K562 (cell line): Measurements from ENCODE around the gene PACS2. TPM values are rescaled to one million over a fixed set of nuclear protein-coding genes. Genes with fewer than 3 reads are reported as not detected.

Experiments
- ATAC-seq: fragments of 200-7000 bp; cut with Tn5 transposase; 3 replicates; pipeline ENCODE4 v1.9.1; 2020; ENCODE audit warnings: moderate library complexity
- BruUV-seq: library from RNA; stranded (reverse); fragments of 400-500 nt; replicated peaks from 2 replicates; lab custom pipeline; 2021; lab: Mats Ljungman, UMichigan
- CTCF ChIA-PET: fragments of 300-600 bp; formaldehyde crosslinking; extraction: SDS; loops from one replicate; lab custom pipeline; 2021; ENCODE audit warnings: low intra/inter-chr PET ratio; lab: Yijun Ruan, JAX
- POLR2A ChIA-PET: fragments of 300-600, 350-650 bp; sonication (Branson Sonifier 250); formaldehyde crosslinking; extraction: SDS; loops from one replicate; lab custom pipeline; 2021; ENCODE audit warnings: antibody characterized with exemption, inconsistent platforms; lab: Yijun Ruan, JAX
- DNase-seq, 4 experiments: peaks; one replicate each; pipeline versions ENCODE4 v3.0.0 to v3.0.0-alpha.2; 2011 to 2018; ENCODE audit warnings: low spot score in 3 of 4, mixed read lengths in 3 of 4; ENCODE audit errors: extremely low read depth in 1 of 4
- FAIRE-seq: peaks from 2 replicates; lab custom pipeline; 2011; peaks lifted over from hg19 to GRCh38; lab: Jason Lieb, UNC
- H2AFZ ChIP-seq: 2 replicates; pipeline ENCODE4 v1.6.0; 2011; ENCODE audit warnings: low read depth, low read length, control low read depth, inconsistent platforms
- H3K27ac ChIP-seq: fragments of 200-600 bp; 3 replicates; pipeline ENCODE4 v1.8.0; 2011; ENCODE audit warnings: low read depth, mild to moderate bottlenecking, control low read depth, inconsistent platforms, low read length, moderate library complexity, mixed read lengths; ENCODE audit errors: extremely low read depth
- H3K27me3 ChIP-seq, 2 experiments: fragments of 300-600 bp in 1 of 2; 2 replicates in 1 of 2; 3 replicates in 1 of 2; pipeline versions ENCODE4 v1.6.0 to v1.8.0; 2011; ENCODE audit warnings: inconsistent platforms in 2 of 2, low read length in 2 of 2, mild to moderate bottlenecking in 1 of 2, mixed read lengths in 1 of 2, moderate library complexity in 1 of 2; ENCODE audit not compliant: control insufficient read depth in 2 of 2, insufficient read depth in 2 of 2
- H3K36me3 ChIP-seq: fragments of 300-600 bp; 3 replicates; pipeline ENCODE4 v1.8.0; 2011; ENCODE audit warnings: mild to moderate bottlenecking, low read length, inconsistent platforms; ENCODE audit not compliant: control insufficient read depth, insufficient read depth
- H3K4me1 ChIP-seq, 2 experiments: fragments of 200-600 bp in 1 of 2; replicated peaks in 1 of 2; 2 replicates in 1 of 2; 3 replicates in 1 of 2; pipeline versions ENCODE4 v1.5.1 to v1.8.0; 2011; ENCODE audit warnings: inconsistent platforms in 2 of 2, low read length in 2 of 2, mild to moderate bottlenecking in 1 of 2, mixed read lengths in 1 of 2, moderate library complexity in 1 of 2; ENCODE audit not compliant: control insufficient read depth in 2 of 2, insufficient read depth in 2 of 2
- H3K4me2 ChIP-seq: 2 replicates; pipeline ENCODE4 v1.6.1; 2011; ENCODE audit warnings: low read length, control low read depth, inconsistent platforms, mixed read lengths; ENCODE audit not compliant: insufficient read depth
- H3K4me3 ChIP-seq: fragments of 200-600 bp; sonication (generic), shearing (Covaris generic); 2 replicates; pipeline ENCODE4 v1.5.1; 2016; ENCODE audit warnings: control low read depth, inconsistent platforms
- H3K79me2 ChIP-seq: fragments of 200-600 bp; 3 replicates; pipeline ENCODE4 v1.8.0; 2011; ENCODE audit warnings: low read length, inconsistent platforms; ENCODE audit not compliant: control insufficient read depth, insufficient read depth
- H3K9ac ChIP-seq, 2 experiments: 2 replicates each; pipeline versions ENCODE4 v1.6.0 to v1.6.1; 2011; ENCODE audit warnings: low read depth in 2 of 2, low read length in 2 of 2, control low read depth in 1 of 2, inconsistent platforms in 1 of 2, mild to moderate bottlenecking in 1 of 2, mixed read lengths in 1 of 2; ENCODE audit not compliant: insufficient read depth in 1 of 2
- H3K9me1 ChIP-seq: one replicate; pipeline ENCODE4 v1.6.0; 2011; ENCODE audit warnings: inconsistent platforms, mild to moderate bottlenecking, low read length, moderate library complexity; ENCODE audit not compliant: control insufficient read depth, insufficient read depth
- H3K9me3 ChIP-seq: replicated peaks from 2 replicates; pipeline ENCODE4 v1.5.1; 2011; ENCODE audit warnings: low read depth, low read length, inconsistent platforms; ENCODE audit not compliant: control insufficient read depth, insufficient read depth
- H4K20me1 ChIP-seq: replicated peaks from 2 replicates; pipeline ENCODE4 v1.6.1; 2011; ENCODE audit warnings: low read length, inconsistent platforms, mixed read lengths; ENCODE audit not compliant: control insufficient read depth, insufficient read depth
- ILF3 ChIP-seq: fragments of 450-650 bp; IDR thresholded peaks from 2 replicates; pipeline ENCODE4 v1.6.1; 2018; ENCODE audit warnings: antibody characterized with exemption, mild to moderate bottlenecking, moderate library complexity, borderline replicate concordance
- IRF2 ChIP-seq: sonication (generic); formaldehyde crosslinking; IDR thresholded peaks from 2 replicates; pipeline ENCODE4 v1.8.1; 2022; ENCODE audit warnings: mild to moderate bottlenecking, missing genetic modification reagents
- KAT7 ChIP-seq: sonication (generic); formaldehyde crosslinking; IDR thresholded peaks from 2 replicates; pipeline ENCODE4 v1.8.0; 2022; ENCODE audit warnings: missing genetic modification reagents, mild to moderate bottlenecking, borderline replicate concordance
- MAFK ChIP-seq: IDR thresholded peaks from 2 replicates; pipeline ENCODE4 v1.6.1; 2011; ENCODE audit warnings: low read length, improper control_type of control experiment
- MCM3 ChIP-seq: fragments of 450-650 bp; IDR thresholded peaks from 2 replicates; pipeline ENCODE4 v1.6.1; 2016
- POLR2AphosphoS2 ChIP-seq: IDR thresholded peaks from 2 replicates; pipeline ENCODE4 v1.6.1; 2012; ENCODE audit warnings: low read length, improper control_type of control experiment
- SRSF9 ChIP-seq: fragments of 200-400 bp; formaldehyde crosslinking; IDR thresholded peaks from 2 replicates; pipeline ENCODE4 v1.6.1; 2017; ENCODE audit warnings: low read depth, low read length, borderline replicate concordance
- TFAM ChIP-seq: fragments of 250-450 bp; sonication (Bioruptor Pico); conservative IDR thresholded peaks from 2 replicates; pipeline ENCODE4 v1.5.0; 2021; ENCODE audit warnings: mild to moderate bottlenecking, moderate library complexity
- XRCC5 ChIP-seq: fragments of 200-400 bp; formaldehyde crosslinking; IDR thresholded peaks from 2 replicates; pipeline ENCODE4 v1.6.1; 2017; ENCODE audit warnings: low read depth, mild to moderate bottlenecking, low read length
- ZNF41 ChIP-seq: fragments of 250-450 bp; sonication (Bioruptor Pico); conservative IDR thresholded peaks from 2 replicates; pipeline ENCODE4 v1.4.0; 2020; ENCODE audit warnings: mild to moderate bottlenecking
- WGBS: fragments of 100-300 bp; shearing (Covaris generic); methylation state at CpG from one replicate; pipeline ENCODE4 v1.1.6; 2016; ENCODE audit warnings: low coverage, mixed read lengths; ENCODE audit not compliant: insufficient coverage; ENCODE audit errors: missing lambda C conversion rate; 5-methylcytosine and 5-hydroxymethylcytosine counted together
- in situ Hi-C: fragments of 300-500 bp; cut with MboI; formaldehyde crosslinking; loops from 4 replicates; pipeline ENCODE4 v1.15.0; 2018; ENCODE audit warnings: inconsistent platforms, mixed read lengths
- intact Hi-C: fragments of 100-400 bp; cut with micrococcal nuclease; formaldehyde crosslinking; loops from 2 replicates; pipeline ENCODE4 v1.14.2; 2022
- polyA plus RNA-seq, 8 experiments: library from polyadenylated mRNA; depleted of rRNA in 4 of 8; stranded (reverse) in 5 of 8; unstranded in 3 of 8; fragments of >200 nt; fragmentation: Nextera tagmentation in 2 of 8; fragmentation: Illumina TruSeq in 1 of 8; extraction: Ambion mirVana in 2 of 8; extraction: Trizol in 1 of 8; gene quantifications; 2 replicates each; pipeline versions ENCODE4 v1.2.1 to v1.2.3, GENCODE V29; 2011 to 2014; ENCODE audit warnings: inconsistent platforms in 1 of 8, missing spikeins in 1 of 8
- total RNA-seq, 7 experiments: library from RNA; depleted of rRNA in 6 of 7; stranded (reverse); fragments of >200 nt in 6 of 7; fragmentation: Illumina TruSeq in 2 of 7; extraction: Trizol in 2 of 7; gene quantifications; 2 replicates each; pipeline versions ENCODE4 v1.2.1 to v1.2.3, GENCODE V29; 2011 to 2021; ENCODE audit warnings: low replicate concordance in 1 of 7
- TF ChIP-seq, protein P1 (sequence below): fragments of 450-650 bp; formaldehyde crosslinking; IDR thresholded peaks from 2 replicates; pipeline ENCODE4 v1.4.0; 2022; ENCODE audit warnings: missing genetic modification characterization
- TF ChIP-seq, protein P2 (sequence below): fragments of 450-650 bp; IDR thresholded peaks from 2 replicates; pipeline ENCODE4 v1.6.1; 2016; ENCODE audit warnings: borderline replicate concordance
- TF ChIP-seq, protein P3 (sequence below), 2 experiments: fragments of 450-650 bp in 1 of 2; IDR thresholded peaks; 2 replicates each; pipeline ENCODE4 v1.6.1; 2011 to 2017; ENCODE audit warnings: low read depth in 2 of 2, antibody characterized with exemption in 1 of 2, borderline replicate concordance in 1 of 2, low read length in 1 of 2, mild to moderate bottlenecking in 1 of 2, mixed read lengths in 1 of 2; ENCODE audit not compliant: control insufficient read depth in 1 of 2

Gene PACS2
- total and polyA plus RNA-seq, 9 of the 15 experiments (the other 6 are each of a cell fraction or from before 2014, with no cell fraction given): 0.11 to 20.8 (median 9.9) TPM

DNA sequence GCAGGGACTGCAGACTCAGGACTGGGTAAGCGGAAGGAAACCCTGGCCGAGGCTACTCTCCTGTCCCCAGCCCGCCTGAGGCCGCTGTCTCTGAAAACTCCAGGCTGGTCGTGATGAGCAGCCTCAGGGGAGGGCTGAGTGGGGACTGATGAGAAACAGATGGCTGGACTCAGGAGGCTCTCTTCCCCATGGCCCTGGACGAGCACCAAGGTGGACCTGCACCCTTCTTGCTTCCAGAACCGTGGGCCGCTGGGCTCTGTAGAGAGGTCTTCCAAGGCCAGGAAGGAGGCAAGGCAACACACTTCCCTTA lies 84.9 kb downstream of the PACS2 start:
- no peak for ATAC-seq
- peaks cover 16% of the 10 kb centered on the region for H3K79me2 ChIP-seq
- in situ Hi-C loops (no loop called here), intact Hi-C loops (no loop called here)
- peak in 1 of 4 experiments; percentile 19 for DNase-seq
- peak overlapping the region; percentile 71 for H3K4me3 ChIP-seq
- peaks cover 21% of the 10 kb centered on the region; the same call in 2 of the 3 replicates for H3K36me3 ChIP-seq
- H3K4me2 ChIP-seq: peak overlapping the region; percentile 79
- peak overlapping the region; percentile 88 to 95; a peak in 3 of 4 replicates for H3K9ac ChIP-seq
- POLR2A ChIA-PET: interaction anchor here (1.4 kb wide), 1 partner anchor 9 kb away, joined by 5 read pairs; no protein-coding TSS in a partner anchor
- no peaks in the 10 kb centered on the region for H4K20me1 ChIP-seq
- peaks cover 7% of the 10 kb centered on the region for H3K9me3 ChIP-seq
- peak overlapping the region; percentile 92 for H3K27ac ChIP-seq
- WGBS: 75% methylated on average over 8 of the region's 8 CpGs
- FAIRE-seq: no peak
- TSS peak; percentile 79 for BruUV-seq
- TF ChIP-seq, protein P1, sequence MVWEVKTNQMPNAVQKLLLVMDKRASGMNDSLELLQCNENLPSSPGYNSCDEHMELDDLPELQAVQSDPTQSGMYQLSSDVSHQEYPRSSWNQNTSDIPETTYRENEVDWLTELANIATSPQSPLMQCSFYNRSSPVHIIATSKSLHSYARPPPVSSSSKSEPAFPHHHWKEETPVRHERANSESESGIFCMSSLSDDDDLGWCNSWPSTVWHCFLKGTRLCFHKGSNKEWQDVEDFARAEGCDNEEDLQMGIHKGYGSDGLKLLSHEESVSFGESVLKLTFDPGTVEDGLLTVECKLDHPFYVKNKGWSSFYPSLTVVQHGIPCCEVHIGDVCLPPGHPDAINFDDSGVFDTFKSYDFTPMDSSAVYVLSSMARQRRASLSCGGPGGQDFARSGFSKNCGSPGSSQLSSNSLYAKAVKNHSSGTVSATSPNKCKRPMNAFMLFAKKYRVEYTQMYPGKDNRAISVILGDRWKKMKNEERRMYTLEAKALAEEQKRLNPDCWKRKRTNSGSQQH: no peak
- TF ChIP-seq, protein P2, sequence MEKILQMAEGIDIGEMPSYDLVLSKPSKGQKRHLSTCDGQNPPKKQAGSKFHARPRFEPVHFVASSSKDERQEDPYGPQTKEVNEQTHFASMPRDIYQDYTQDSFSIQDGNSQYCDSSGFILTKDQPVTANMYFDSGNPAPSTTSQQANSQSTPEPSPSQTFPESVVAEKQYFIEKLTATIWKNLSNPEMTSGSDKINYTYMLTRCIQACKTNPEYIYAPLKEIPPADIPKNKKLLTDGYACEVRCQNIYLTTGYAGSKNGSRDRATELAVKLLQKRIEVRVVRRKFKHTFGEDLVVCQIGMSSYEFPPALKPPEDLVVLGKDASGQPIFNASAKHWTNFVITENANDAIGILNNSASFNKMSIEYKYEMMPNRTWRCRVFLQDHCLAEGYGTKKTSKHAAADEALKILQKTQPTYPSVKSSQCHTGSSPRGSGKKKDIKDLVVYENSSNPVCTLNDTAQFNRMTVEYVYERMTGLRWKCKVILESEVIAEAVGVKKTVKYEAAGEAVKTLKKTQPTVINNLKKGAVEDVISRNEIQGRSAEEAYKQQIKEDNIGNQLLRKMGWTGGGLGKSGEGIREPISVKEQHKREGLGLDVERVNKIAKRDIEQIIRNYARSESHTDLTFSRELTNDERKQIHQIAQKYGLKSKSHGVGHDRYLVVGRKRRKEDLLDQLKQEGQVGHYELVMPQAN: no peak
- no peak for TF ChIP-seq MAFK
- no peak for TF ChIP-seq SRSF9
- TF ChIP-seq MCM3: no peak
- no peak for TF ChIP-seq ZNF41 (CRISPR knock-in tag)
- no peak for TF ChIP-seq POLR2AphosphoS2
- no peak for TF ChIP-seq XRCC5
- TF ChIP-seq ILF3: no peak
- no peak for TF ChIP-seq IRF2 (CRISPR knock-in tag)
- TF ChIP-seq TFAM (CRISPR knock-in tag): no peak
- no peak for TF ChIP-seq KAT7 (CRISPR knock-in tag)
- TF ChIP-seq, protein P3, sequence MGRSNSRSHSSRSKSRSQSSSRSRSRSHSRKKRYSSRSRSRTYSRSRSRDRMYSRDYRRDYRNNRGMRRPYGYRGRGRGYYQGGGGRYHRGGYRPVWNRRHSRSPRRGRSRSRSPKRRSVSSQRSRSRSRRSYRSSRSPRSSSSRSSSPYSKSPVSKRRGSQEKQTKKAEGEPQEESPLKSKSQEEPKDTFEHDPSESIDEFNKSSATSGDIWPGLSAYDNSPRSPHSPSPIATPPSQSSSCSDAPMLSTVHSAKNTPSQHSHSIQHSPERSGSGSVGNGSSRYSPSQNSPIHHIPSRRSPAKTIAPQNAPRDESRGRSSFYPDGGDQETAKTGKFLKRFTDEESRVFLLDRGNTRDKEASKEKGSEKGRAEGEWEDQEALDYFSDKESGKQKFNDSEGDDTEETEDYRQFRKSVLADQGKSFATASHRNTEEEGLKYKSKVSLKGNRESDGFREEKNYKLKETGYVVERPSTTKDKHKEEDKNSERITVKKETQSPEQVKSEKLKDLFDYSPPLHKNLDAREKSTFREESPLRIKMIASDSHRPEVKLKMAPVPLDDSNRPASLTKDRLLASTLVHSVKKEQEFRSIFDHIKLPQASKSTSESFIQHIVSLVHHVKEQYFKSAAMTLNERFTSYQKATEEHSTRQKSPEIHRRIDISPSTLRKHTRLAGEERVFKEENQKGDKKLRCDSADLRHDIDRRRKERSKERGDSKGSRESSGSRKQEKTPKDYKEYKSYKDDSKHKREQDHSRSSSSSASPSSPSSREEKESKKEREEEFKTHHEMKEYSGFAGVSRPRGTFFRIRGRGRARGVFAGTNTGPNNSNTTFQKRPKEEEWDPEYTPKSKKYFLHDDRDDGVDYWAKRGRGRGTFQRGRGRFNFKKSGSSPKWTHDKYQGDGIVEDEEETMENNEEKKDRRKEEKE (IDR thresholded peaks at IDR 0.05; ENCODE audit: borderline replicate concordance in 1 of 2, control insufficient read depth in 1 of 2, low read depth in 2 of 2, low read length in 1 of 2): no peak
- no peak overlapping the region for H2AFZ ChIP-seq
- H3K9me1 ChIP-seq: no peaks in the 10 kb centered on the region
- no peaks in the 10 kb centered on the region for H3K27me3 ChIP-seq
- H3K4me1 ChIP-seq: peaks cover 5 to 47% of the 10 kb centered on the region in 2 experiments; a peak in 4 of 5 replicates
- CTCF ChIA-PET: no interaction called here
